GM21717 (cell line): Measurements from ENCODE around the gene FUCA1.
"Not testable (repeated sequence)": the region's sequence is repeated elsewhere in the genome, so short reads cannot be mapped to it uniquely, and the experiment has no call there.

Source experiments
- ATAC-seq: cut with Tn5 transposase; IDR thresholded peaks from one replicate; pipeline ENCODE4 v1.9.1; 2021; ENCODE audit warnings: mild to moderate bottlenecking, moderate library complexity; ENCODE audit not compliant: unreplicated experiment

The FUCA1 gene

GRCh38 chr1:23803674-23804073 is 64.4 kb downstream of the FUCA1 start:
- no peak for ATAC-seq

DNA sequence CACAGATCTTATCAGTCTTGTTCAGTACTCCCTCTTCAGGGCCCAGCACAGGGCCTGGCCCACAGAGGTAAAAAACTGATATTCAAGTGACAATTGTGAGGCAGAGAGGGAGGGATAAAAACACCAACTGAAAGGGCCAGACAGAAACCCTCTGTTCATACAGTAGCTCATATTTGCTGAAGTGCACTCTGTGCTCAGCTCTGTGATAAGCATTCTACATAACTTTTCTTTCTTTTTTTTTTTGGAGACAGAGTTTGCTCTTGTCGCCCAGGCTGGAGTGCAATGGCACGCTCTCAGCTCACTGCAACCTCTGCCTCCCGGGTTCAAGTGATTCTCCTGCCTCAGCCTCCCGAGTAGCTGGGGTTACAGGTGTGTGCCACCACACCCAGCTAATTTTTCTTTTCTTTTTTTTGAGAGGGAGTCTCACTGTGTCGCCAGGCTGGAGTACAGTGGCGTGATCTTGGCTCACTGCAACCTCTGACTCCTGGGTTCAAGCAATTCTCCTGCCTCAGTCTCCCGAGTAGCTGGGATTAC is 65.2 kb downstream of the FUCA1 start:
- ATAC-seq = not testable (repeated sequence)

DNA sequence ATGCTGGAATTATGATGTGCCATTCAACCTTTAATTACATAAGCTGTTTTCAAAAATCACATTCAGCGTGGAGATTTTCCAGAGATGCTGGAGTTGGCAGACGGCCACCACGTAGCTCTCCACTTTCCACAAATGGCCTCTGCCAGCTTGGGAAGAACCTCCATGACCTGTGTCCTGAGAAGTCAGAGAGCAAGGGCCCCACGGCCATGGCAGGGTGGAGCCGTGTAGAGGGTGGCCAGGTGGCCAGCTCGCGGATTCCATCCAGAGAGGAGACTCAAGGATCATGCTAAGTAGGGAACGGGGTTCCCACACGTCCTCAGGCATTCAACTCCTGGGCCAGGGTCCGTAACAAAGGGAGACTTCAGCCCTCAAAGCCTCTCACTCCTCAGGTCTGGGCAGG is 66.2 kb downstream of the FUCA1 start:
- no peak for ATAC-seq

DNA sequence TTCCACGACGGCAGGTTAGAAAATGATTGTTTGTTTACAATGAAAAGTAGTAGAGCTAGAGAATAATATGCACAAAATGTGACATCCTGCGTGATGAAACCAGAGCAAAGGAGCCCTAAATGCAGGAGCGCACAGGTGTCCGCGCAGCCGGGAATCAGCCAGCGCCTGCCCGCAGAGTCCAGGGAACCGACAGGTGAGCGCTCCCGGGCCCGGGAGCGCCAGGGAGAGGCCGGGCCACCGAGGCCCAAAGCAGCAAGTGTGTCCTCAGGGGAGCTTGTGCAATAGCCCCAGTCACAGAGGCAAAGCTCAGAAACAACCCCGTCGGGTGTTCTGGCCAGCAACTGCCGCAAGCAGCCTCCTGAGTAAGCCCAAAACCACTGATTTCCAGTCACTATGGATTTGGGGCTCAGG is 66.7 kb downstream of the FUCA1 start:
- ATAC-seq = no peak

DNA sequence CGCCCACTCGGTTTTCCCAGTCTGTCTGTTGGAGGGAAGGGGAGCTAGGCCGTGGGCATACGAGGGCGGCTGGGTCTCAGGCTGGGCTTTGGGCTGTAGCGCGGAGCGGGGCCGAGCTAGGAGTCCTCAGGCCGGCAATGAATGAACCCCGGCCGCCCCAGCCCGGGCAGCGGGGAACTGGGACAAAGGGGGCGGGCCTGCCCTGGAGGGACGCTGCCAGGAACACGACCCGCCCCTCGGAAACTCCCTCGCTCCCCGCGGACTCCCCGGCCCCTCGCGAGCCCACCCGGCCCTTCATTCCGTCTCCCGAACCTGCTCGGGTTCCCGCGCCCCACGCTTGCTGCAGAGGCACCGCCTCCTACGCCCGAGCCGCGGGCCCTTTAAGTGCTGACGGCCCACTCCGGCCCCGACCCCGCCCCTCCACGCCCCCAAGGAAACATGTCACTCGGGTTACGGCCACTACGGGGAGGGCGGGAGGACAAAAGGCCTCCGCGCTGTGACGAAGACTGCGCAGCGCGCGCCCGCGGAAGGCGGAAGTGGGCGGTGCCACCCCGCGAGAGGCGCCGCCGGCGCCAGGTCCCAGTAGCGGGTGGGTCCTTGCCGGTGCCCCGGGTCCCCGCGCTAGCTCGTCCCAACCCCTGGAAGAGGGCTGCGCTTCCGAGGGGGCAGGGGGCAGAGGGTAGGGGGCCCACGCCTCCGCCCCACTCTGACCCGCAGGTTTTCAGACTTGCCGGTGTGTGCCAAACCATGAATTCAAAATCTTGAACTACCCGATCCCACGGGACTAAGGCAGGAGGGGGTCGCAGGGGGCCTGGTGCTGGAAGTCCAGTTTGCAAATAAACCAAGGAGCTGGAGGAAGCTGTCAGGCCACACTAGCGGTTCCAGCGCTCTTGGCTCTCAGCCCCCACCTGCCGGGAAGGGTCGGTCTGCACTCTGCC is 67.4 kb downstream of the FUCA1 start, which contains the start of gene GALE:
Gene GALE, minus strand, starts transcription at position 355 of the 938 bp plus-strand sequence. CDS start 1,747 bp downstream, outside the sequence.
- ATAC-seq = peak; percentile 70

GRCh38 chr1:23799570-23800399 is 68.3 kb downstream of the FUCA1 start:
- no peak for ATAC-seq

DNA sequence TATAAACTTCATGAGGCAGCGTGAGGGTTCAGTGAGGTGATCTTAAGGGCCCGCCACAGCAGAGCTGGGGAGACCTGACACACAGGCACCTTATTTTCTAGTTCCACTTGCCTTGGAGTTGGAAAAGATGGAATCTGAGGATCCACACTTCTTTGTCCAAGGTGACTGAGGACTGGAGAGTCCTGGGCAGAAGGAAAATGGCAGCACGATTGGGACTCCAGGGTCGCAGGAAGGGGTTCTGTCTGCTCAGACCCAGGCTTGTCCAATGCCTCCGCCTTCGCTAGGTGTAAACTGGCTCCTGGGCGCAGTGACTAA is 68.9 kb downstream of the FUCA1 start:
- no peak for ATAC-seq

DNA sequence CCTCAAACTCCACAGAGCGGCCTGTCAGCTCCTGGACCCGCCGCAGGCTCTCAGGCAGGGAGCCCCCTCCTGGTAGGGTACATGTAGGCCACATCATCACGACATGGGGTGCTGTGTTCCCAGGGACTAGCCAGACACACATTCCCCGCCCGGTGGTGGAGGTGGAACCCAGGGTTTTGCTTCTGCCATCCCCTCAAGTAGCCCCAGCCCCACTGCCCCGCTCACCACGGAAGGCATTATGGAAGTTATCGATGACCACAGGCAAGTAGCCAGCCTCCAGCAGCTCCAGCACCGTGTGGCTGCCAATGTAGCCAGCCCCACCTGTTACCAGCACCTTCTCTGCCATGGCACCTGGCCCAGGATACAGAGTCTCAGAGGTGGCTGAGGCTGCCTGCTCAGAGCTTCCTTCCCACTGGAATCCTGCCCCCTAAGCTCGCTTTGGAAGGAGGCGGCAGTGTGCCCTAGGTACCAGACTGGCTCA is 69.4 kb downstream of the FUCA1 start:
- ATAC-seq = no peak

GRCh38 chr1:23797478-23798448 is 70.3 kb downstream of the FUCA1 start:
- no peak for ATAC-seq

DNA sequence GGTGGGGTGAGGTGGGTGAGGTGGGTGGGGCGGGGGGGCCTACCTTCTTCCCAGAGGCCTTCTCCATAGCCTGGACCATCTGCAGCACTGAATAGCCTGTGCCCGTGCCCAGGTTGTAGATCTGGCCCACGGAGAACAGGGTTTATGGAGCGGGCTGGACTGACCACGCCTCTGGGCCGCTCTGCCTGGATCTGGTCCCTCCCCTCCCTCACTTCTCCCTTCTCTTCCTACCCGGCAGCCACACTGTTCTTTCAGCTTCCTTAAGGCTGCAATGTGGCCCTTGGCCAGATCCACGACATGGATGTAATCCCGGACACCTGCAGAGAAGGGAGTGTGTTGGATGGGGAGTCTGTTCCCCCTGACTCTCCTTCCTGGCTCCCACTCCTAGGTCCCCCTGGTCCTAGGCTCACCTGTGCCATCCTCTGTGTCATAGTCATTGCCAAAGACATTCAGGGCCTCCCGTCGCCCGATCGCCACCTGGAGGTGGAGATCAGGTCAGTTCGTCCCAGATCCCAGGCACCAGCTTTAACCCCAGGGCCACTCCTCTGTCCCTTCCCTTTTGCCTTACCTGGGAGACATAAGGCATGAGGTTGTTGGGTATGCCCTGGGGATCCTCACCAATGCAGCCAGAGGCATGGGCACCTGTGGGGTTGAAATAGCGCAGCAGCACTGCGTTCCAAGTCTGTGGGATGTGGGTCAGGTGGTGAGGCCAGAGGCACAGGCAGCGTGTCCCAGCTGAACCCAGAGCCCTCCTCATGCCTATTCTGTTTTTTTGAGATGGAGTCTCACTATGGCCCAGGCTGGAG is 71.4 kb downstream of the FUCA1 start:
- no peak for ATAC-seq

- ATAC-seq = no peak
Observed at GRCh38 chr1:23795676-23796465, 72.2 kb downstream of the FUCA1 start.
